Left colon (tissue), 2 donors: ENCODE data around the gene CXCL11. TPM values are rescaled to one million over a fixed set of nuclear protein-coding genes. Genes with fewer than 3 reads are reported as not detected.
"Not testable (repeated sequence)": the region's sequence is repeated elsewhere in the genome, so short reads cannot be mapped to it uniquely, and the experiment has no call there.

Source experiments
- ATAC-seq: fragments of 200-7000 bp; cut with Tn5 transposase; one replicate; pipeline ENCODE4 v1.9.1; 2020; ENCODE audit warnings: mild to moderate bottlenecking, moderate library complexity
- DNase-seq, 2 donors: peaks; one replicate each; pipeline ENCODE4 v3.0.0-alpha.2; 2020
- intact Hi-C, 2 donors: fragments of 100-400 bp; cut with DNase I in 1 of 2; cut with micrococcal nuclease in 1 of 2; formaldehyde crosslinking; loops; one replicate each; pipeline versions ENCODE4 v1.11.2 to v1.14.0; 2022; cut with DNase I, micrococcal nuclease
- long read RNA-seq: library from polyadenylated mRNA; unstranded; transcript quantifications from one replicate; pipeline ENCODE4 v2.0.0, GENCODE V29; 2021
- total RNA-seq, 2 donors: library from RNA; stranded (reverse); fragmentation: NEBNext Ultra II Directional; extraction: Animal tissue kit (Norgen Biotek cat#: 25700); gene quantifications; one replicate each; pipeline ENCODE4 v1.2.1, GENCODE V29; 2021
- donor health status: DM: no; HTN: no; CAD: no.
- donor health status: DM: yes; HTN: yes; CAD: no.

CXCL11 gene
- total RNA-seq = under 1 TPM; 0.36 to 0.46 TPM
- long read RNA-seq = 0 reads

GRCh38 chr4:76035799-76036380 lies at the start of gene CXCL11:
Gene CXCL11, minus strand, starts transcription at chr4:76036070. Its CDS starts 83 bp downstream, at chr4:76035987.
- DNase-seq (no peak), ATAC-seq (peak; percentile 65)
- intact Hi-C loops = no loop called here

GRCh38 chr4:76084542-76084941 lies 48.7 kb upstream of the CXCL11 start:
- no peak for ATAC-seq
- intact Hi-C loops = no loop called here
- DNase-seq = no peak

- no peak for ATAC-seq
- intact Hi-C loops = no loop called here
These were observed 47.6 kb upstream of the CXCL11 start for GRCh38 chr4:76083386-76083988.

GRCh38 chr4:76078033-76078613 lies 42.3 kb upstream of the CXCL11 start:
- no peak for ATAC-seq
- intact Hi-C loops = no loop called here
- no peak for DNase-seq

More at GRCh38 chr4:76083386-76083988, 47.6 kb upstream of the CXCL11 start:
- DNase-seq = no peak

GRCh38 chr4:76074993-76075600 lies 39.2 kb upstream of the CXCL11 start:
- DNase-seq (no peak), ATAC-seq (no peak)
- intact Hi-C loops = no loop called here

- ATAC-seq = no peak
- no peak for DNase-seq
- intact Hi-C loops = no loop called here
These were observed 38.6 kb upstream of the CXCL11 start, which contains the start of gene ART3 for GRCh38 chr4:76074468-76074867. Gene ART3, plus strand, starts transcription at chr4:76074709. Its CDS starts 1,181 bp downstream, at chr4:76075890.

- no peak for ATAC-seq
- no peak for DNase-seq
- intact Hi-C loops = no loop called here
These were observed 36.9 kb upstream of the CXCL11 start for GRCh38 chr4:76072760-76073159.

GRCh38 chr4:76067652-76068286 lies 31.9 kb upstream of the CXCL11 start:
- DNase-seq (peak; percentile 56 to 87), ATAC-seq (peak; percentile 91)
- intact Hi-C loops = loop anchor here (2.0 to 5.0 kb wide), 2 partner anchors 70 to 71 kb away; no protein-coding TSS in a partner anchor

GRCh38 chr4:76066546-76066945 lies 30.7 kb upstream of the CXCL11 start:
- intact Hi-C loops = loop anchor here (2.0 to 5.0 kb wide), 2 partner anchors 69 to 70 kb away; no protein-coding TSS in a partner anchor
- DNase-seq (no peak), ATAC-seq (no peak)

- intact Hi-C loops = no loop called here
- ATAC-seq (no peak), DNase-seq (no peak)
These were observed 26.1 kb upstream of the CXCL11 start for GRCh38 chr4:76061982-76062381.

- intact Hi-C loops = no loop called here
- DNase-seq = no peak
- no peak for ATAC-seq
These were observed 25.6 kb upstream of the CXCL11 start for GRCh38 chr4:76061421-76061820.

- intact Hi-C loops = no loop called here
- DNase-seq (no peak), ATAC-seq (peak; percentile 46)
These were observed 24.6 kb upstream of the CXCL11 start for GRCh38 chr4:76060506-76060905.

- peak; percentile 26 for ATAC-seq
- no peak for DNase-seq
- intact Hi-C loops = no loop called here
These were observed 23.9 kb upstream of the CXCL11 start for GRCh38 chr4:76059750-76060149.

GRCh38 chr4:76058888-76059426 lies 23.1 kb upstream of the CXCL11 start:
- intact Hi-C loops = no loop called here
- peak; percentile 27 to 52 for DNase-seq
- ATAC-seq = peak; percentile 79

- ATAC-seq (no peak), DNase-seq (no peak)
- intact Hi-C loops = no loop called here
These were observed 22.4 kb upstream of the CXCL11 start for GRCh38 chr4:76058302-76058701.

GRCh38 chr4:76055421-76055820 lies 19.6 kb upstream of the CXCL11 start:
- DNase-seq = no peak
- ATAC-seq = no peak
- intact Hi-C loops = no loop called here

- intact Hi-C loops = no loop called here
- ATAC-seq (peak; percentile 87), DNase-seq (no peak)
These were observed 19.1 kb upstream of the CXCL11 start for GRCh38 chr4:76055016-76055415.

GRCh38 chr4:76053730-76054129 lies 17.9 kb upstream of the CXCL11 start:
- intact Hi-C loops = no loop called here
- ATAC-seq (peak; percentile 61), DNase-seq (no peak)

- DNase-seq, intact Hi-C loops, ATAC-seq: not testable (repeated sequence)
These were observed 14.7 kb upstream of the CXCL11 start for GRCh38 chr4:76050560-76051050.
